Measurements from ENCODE around the gene BRWD1.
A peak's percentile ranks its signal among the peaks of the same experiment; 100 is the strongest.

Gene BRWD1

DNA sequence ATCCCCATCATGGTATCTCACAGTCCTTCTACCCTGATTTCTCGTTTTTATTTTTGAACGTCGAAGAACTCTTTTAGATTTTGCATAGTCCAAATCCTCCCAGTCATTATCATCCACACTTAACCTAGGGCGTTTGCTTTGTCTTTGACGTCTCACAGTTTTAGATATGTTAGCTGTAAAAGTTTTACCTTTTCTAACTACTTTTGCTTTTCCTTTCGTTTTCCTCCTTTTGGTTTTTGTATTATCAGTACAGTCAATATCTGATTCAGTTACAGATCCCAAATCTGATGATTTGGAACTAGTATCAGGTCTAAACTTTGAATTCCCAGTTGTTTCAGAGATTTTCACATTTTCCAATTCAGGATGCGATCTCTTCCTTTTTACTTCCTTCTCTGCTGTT is 117.1 kb downstream of the BRWD1 start:
- no peak for DNase-seq

DNA sequence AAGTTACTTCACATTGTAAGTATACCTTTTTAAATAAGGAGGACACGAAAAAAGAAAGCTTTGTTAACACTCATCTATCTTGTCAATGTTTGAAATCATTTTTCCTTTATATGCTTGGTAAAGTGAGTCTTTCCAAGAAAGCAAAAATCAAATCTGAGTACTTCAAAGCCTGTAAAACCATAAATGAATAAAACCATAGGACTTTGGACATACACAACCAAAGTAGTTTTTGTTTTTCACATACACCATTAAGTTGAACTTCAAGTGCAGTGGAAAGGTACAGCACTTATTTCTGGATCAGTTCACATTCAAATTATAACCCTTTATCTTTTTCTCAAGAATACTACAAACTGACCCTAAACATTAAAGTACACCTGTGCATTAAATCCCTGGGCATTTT is 120.1 kb downstream of the BRWD1 start:
- no peak for DNase-seq

DNA sequence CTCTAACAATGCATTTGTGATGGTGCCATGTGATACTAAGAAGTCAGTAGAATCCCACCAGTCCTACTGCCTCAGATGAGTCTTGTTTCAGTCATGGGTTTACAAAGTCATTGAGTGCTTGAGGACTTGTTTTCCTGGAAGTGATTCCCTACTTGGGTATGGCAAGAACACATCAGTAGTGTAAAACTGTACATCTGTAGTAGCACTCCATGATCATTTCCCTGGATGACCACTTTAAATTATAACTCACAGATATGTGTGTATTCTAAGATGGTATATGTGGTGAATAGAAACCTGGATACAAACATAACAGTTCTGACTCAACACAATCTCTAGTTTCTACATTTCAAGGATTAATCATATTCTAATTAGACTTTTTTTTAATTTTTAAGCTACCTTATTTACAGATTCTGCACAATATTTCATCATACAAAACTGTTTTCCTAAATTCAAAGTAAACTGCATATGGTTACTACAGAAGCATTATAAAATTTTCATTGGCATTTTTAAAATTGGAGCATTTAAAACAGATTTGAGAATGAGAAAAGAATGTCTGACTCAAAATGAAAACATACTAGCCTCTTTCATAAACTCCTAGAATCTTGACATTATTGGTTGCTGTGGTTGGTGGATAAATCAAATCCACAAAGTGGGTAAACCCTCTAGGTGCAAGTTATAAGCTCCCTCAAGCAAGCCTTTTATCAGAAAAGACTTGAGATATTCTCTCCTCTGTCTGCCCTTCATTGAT is 123.4 kb downstream of the BRWD1 start:
- DNase-seq, result no peak

- DNase-seq, result no peak
Measured at GRCh38 chr21:39188521-39189139, 124.8 kb downstream of the BRWD1 start.

- no peak for DNase-seq
Measured at GRCh38 chr21:39187141-39187540, 126.3 kb downstream of the BRWD1 start.

DNA sequence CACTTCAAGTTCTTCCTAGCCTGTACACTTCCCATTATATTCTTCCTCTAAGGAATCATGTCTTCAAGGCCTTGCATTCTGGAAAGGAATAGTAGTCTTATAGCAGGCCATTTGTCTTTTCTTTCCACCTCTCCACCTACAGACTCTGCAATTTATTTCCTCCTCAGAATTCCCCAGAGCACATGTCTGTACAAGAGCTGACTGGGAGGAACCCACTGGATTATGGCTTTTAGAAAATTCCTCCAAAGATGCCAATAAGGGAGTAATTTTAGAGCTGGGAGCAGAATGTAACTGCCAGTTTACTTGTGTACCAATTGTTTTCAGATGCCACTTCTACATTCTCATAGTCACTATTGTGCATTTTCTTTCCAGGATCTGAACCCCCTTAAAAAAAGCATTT is 126.8 kb downstream of the BRWD1 start:
- DNase-seq, result peak; percentile 42

GRCh38 chr21:39185157-39185556 is 128.3 kb downstream of the BRWD1 start:
- DNase-seq, result no peak

DNA sequence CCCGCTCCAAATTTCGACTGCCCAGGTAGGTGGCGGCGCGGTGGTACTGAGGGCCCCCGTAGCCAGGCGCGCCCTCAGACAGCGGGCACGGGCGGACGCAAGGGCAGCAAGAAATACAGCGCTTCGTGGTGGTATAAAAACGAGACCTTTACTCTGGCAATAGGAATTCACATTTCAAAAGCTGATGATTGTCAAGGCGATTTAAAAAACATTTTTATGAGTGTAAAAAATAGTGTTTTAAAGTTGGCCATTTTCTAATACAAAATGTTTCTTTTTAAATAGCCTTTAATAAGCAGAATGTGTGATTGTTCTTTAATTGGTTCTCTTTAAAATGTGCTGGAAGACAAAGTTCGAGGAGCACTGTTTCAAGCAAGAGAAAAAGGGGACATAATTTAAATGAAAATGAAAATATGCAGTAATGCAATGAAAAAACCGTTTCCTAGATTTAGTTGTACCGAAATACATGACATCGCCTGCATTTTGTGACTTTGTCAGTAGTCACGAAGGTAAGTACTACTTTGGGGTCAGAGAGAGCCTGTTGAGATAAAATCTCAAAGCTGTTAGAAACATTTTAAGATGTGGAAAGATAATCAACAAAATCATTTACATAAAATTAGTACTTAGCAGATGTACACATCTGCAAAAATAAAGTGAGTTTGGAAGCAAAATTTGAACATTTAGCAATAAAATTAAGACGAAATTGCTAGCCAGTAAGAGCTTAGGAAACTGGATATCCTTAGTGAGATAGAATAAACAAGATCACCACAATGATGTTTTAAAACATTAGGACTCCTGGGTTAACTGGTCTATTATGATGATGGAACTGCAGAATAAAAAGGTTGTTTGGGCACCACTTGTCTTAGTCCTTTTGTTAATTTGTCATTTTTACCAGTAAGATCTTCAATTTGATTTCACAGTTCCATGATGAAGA is 129.1 kb downstream of the BRWD1 start:
- DNase-seq, result peak; percentile 80

- DNase-seq, result peak; percentile 100
Measured at GRCh38 chr21:39183272-39184049, 130.0 kb downstream of the BRWD1 start, which contains the start of gene PSMG1. PSMG1 (minus strand) TSS chr21:39183451; CDS start chr21:39183385, 66 bp downstream.

GRCh38 chr21:39182484-39183271 is 130.8 kb downstream of the BRWD1 start:
- DNase-seq, result peak; percentile 76

DNA sequence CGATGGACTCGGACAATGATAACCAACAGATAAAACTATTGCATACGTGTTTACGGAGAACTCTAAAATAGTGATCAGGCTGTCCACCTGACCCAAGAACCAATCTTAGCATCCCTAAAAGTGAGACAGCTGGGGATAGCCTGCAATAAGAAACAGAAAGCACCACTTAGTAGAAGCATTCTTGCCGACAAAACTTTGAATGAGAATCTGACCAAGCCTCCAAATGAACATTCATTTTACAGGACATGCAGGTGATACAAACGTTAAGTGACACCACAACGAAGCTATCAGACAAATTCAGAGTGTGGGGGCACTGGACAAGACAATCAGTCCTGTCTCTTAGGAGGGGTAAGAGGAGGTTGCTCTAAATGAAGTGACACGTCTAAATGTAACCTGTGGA is 131.4 kb downstream of the BRWD1 start:
- DNase-seq, result peak; percentile 68

DNA sequence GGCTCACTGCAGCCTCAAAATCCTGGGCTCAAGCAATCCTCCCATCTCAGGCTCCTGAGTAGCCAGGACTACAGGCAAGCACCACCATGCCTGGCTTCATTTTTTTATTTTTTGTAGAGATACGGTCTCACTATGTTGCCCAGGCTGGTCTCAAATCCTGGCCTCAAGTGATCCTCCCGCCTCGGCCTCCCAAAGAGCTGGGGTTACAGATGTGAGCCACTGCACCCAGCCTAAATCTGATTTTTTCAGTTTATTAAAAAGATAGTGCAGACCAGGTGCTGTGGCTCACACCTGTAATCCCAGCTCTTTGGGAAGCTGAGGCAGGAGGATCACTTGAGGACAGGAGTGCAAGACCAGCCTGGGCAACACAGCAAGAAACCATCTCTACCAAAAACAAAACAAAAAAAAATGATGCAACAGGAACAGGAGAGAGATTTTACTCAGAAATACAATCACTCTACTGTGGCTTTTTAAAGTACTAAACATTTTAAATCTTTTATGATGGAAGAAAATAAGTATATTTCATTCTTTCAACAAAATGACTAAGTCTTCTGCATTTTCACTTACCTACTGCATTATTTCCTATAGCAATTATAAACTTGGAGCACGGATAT is 132.1 kb downstream of the BRWD1 start:
- peak; percentile 54 for DNase-seq

DNA sequence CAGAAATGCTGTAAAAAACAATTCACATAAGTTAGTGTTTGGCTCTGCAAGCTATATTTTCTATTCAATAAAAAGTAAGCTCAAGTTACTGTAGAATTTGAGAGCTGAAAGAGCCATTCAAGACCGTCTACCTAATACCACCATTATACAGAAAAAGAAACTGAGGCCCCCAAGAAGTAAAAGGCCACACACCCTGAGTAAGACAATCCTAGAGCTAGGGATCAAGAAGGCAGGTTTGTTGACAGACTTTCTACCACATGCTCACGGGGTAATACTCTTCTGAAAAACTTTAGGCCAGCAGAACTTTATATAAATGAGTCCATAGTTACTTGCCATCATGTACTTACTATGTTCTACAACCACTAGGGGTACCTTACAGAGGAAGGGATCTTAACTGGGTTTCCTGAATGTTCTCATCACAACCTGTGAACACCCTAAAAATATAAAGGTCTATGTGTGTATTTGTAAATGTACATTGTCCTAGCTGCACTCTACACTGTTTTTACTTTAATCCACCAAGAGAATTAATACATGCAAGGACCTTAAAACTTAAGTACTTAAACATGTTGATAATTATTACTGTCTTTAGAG is 132.9 kb downstream of the BRWD1 start:
- DNase-seq, result peak; percentile 54

DNA sequence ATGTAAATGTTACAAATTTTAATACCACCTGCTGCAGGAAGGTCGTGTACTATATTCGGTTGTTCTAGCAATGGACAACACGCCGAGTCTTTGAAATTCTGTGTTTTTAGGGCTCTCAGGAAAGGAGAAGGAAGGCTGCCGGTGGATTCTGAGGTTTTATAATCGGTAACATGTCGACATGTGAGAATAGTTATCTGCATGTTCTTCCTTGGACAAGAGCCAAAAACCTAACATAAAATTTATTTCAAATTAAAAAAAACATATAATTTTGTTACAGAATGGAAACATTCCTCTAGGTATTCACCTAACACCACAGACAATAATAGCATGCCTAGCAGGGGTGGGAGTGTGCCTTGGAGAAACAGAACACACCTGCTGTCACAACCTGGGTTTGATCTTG is 135.0 kb downstream of the BRWD1 start:
- DNase-seq, result no peak

DNA sequence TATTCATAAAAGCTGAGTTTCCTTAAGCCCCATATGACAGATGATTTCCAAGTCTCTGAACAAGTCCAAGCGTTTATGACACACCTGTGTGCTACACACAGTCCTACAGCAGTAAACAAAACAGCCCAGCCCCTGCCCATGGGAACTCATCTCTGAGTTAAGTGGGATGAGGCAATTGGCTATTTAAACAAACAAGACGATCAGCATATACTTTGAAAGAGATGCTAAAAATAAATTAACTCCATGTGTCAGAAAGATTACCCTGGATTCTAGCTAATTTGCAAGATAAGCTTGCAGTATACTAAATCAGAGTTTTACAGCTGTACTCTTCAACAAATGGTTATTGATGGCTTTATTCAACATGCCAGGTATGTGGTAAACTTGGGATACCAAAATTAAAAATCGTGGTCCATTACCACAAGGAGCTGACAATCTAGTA is 137.1 kb downstream of the BRWD1 start:
- no peak for DNase-seq

GRCh38 chr21:39175665-39176064 is 137.8 kb downstream of the BRWD1 start:
- DNase-seq, result no peak

DNA sequence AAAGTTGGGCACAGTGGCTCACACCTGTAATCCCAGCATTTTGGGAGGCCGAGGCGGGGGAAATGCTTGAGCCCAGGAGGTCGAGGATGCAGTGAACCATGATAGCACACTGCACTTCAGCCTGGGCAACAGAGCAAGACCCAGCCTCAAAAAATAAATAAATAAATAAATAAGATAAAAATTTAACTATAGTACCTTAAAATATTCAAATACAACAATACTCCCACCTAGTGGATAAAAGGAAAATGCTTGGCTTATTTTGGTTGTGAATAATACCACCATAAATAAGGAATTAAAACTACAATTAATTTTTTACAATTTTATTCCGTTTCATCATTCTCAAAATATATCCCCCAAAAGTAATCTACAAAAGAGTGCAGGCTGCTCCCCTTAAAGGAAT is 138.3 kb downstream of the BRWD1 start:
- DNase-seq, result no peak

DNA sequence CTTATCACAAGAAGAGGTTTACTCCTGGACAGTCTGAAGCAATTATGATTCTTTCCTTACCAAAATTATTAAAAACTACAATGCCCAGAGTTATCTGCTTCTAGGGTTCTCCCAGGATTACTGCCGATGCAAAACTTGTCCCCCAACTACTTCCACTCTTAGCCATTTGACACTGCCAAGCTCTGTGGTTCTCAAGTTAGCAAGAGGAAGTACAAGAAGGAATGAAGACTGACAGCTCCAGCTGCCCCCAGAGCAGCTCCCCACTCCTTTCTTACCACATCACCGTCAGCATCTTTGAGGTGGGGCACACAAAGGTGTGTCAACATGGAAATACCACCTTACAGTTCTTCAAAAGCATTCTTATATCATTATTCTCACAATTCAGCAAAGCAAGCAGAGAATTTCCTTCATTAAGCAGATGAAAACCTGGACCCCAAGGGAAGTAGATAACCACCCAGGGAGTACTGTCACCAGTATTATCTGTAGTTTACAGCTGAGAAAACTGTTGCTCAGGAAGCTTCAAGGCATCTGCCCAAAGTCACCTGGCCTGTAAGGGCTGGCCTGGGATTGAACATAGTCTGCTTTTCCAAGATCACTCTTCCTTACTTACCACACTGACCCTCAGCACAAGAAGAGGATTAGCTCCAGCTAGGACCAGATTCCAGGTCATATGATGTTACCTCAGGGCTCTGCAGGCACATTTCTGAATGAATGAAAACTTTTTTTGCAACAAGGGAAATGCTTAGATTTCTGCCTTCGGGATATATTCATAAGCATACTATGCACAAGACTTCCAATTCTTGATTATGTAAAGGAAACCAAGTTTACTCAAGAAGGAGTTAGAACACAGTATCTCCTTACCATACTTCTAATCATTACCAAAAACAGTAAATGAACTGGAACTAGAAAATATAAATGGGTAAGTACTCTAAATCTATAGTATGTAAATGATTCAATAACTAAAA is 139.4 kb downstream of the BRWD1 start:
- no peak for DNase-seq

DNA sequence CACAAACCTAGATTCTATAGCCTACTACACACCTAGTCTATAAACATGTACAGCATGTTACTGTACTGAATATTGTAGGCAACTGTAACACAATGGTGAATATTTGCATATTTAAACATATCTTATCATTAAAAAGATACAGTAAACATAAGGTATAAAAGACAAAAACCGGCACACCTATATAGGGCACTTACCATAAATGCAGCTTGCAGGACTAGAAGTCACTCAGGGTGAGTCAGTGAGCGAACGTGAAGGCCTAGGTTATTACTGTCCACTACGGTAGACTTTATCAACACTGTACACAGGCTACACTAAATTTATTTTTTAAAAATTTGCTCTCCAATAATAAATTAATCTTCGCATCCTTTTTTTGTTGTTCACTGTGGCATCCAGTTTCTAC is 143.5 kb downstream of the BRWD1 start:
- DNase-seq, result no peak

GRCh38 chr21:39168800-39169199 is 144.6 kb downstream of the BRWD1 start:
- no peak for DNase-seq
